WTC11 (cell line): Measurements from ENCODE around the gene PDZD7. TPM values are rescaled to one million over a fixed set of nuclear protein-coding genes. Genes with fewer than 3 reads are reported as not detected.

Experiments used
- ATAC-seq: fragments of 200-7000 bp; cut with Tn5 transposase; 2 replicates; pipeline ENCODE4 v1.10.0; 2021; ENCODE audit warnings: mild to moderate bottlenecking, moderate library complexity
- CTCF ChIA-PET: fragments of 300-600 bp; sonication (Branson Sonifier 250); formaldehyde crosslinking; loops from one replicate; lab custom pipeline; 2021; ENCODE audit warnings: antibody characterized with exemption; lab: Charles Lee
- POLR2A ChIA-PET: fragments of 350-600 bp; sonication (Branson Sonifier 250); formaldehyde crosslinking; loops from one replicate; lab custom pipeline; 2021; ENCODE audit warnings: antibody characterized with exemption; lab: Charles Lee
- DNase-seq: peaks from one replicate; pipeline ENCODE4 v3.0.0; 2021; ENCODE audit warnings: low spot score
- H3K27ac Mint-ChIP-seq: 2 replicates; pipeline ENCODE4 v1.8.0; 2021; ENCODE audit warnings: mixed read lengths
- H3K27me3 Mint-ChIP-seq: 2 replicates; pipeline ENCODE4 v1.8.0; 2021; ENCODE audit warnings: low read depth, mild to moderate bottlenecking, moderate library complexity, mixed read lengths
- H3K36me3 Mint-ChIP-seq: 2 replicates; pipeline ENCODE4 v1.8.0; 2021; ENCODE audit warnings: mixed read lengths
- H3K4me1 Mint-ChIP-seq: 2 replicates; pipeline ENCODE4 v1.8.0; 2022; ENCODE audit warnings: mixed read lengths
- H3K4me3 Mint-ChIP-seq: 2 replicates; pipeline ENCODE4 v1.8.0; 2021; ENCODE audit warnings: mild to moderate bottlenecking, moderate library complexity, mixed read lengths
- H3K9me3 Mint-ChIP-seq: 2 replicates; pipeline ENCODE4 v1.8.0; 2021; ENCODE audit warnings: mixed read lengths
- ETV6 ChIP-seq: sonication (generic); formaldehyde crosslinking; IDR thresholded peaks from 2 replicates; pipeline ENCODE4 v1.8.1; 2022; ENCODE audit warnings: mild to moderate bottlenecking, missing genetic modification reagents
- HMGA2 ChIP-seq: fragments of 250-450 bp; sonication (Bioruptor Pico); IDR thresholded peaks from 2 replicates; pipeline ENCODE4 v1.4.0; 2021; ENCODE audit warnings: mild to moderate bottlenecking, moderate library complexity
- ZBTB21 ChIP-seq: sonication (generic); formaldehyde crosslinking; IDR thresholded peaks from 2 replicates; pipeline ENCODE4 v1.8.1; 2023; ENCODE audit warnings: mild to moderate bottlenecking, missing genetic modification reagents, borderline replicate concordance
- total RNA-seq: library from RNA; stranded (reverse); gene quantifications from 3 replicates; pipeline ENCODE4 v1.2.3, GENCODE V29; 2021
- TF ChIP-seq, protein P1 (sequence below): fragments of 200-600 bp; IDR thresholded peaks from 2 replicates; pipeline ENCODE4 v1.8.0; 2022; ENCODE audit warnings: antibody characterized with exemption
- TF ChIP-seq, protein P2 (sequence below): sonication (generic); formaldehyde crosslinking; IDR thresholded peaks from 2 replicates; pipeline ENCODE4 v1.8.0; 2023; ENCODE audit warnings: missing genetic modification reagents
- TF ChIP-seq, protein P3 (sequence below): sonication (generic); formaldehyde crosslinking; IDR thresholded peaks from 2 replicates; pipeline ENCODE4 v1.8.1; 2023; ENCODE audit warnings: mild to moderate bottlenecking, missing genetic modification reagents, moderate library complexity
- TF ChIP-seq, protein P4 (sequence below): sonication (generic); formaldehyde crosslinking; IDR thresholded peaks from 2 replicates; pipeline ENCODE4 v1.8.1; 2023; ENCODE audit warnings: mild to moderate bottlenecking, missing genetic modification reagents, moderate library complexity
- TF ChIP-seq, protein P5 (sequence below): sonication (generic); formaldehyde crosslinking; IDR thresholded peaks from 2 replicates; pipeline ENCODE4 v1.8.1; 2022; ENCODE audit warnings: mild to moderate bottlenecking, missing genetic modification reagents, moderate library complexity, borderline replicate concordance
- TF ChIP-seq, protein P6 (sequence below): sonication (generic); formaldehyde crosslinking; IDR thresholded peaks from 2 replicates; pipeline ENCODE4 v1.8.0; 2022; ENCODE audit warnings: mild to moderate bottlenecking, missing genetic modification reagents
- TF ChIP-seq, protein P7 (sequence below): sonication (generic); formaldehyde crosslinking; IDR thresholded peaks from 2 replicates; pipeline ENCODE4 v1.8.1; 2023; ENCODE audit warnings: mild to moderate bottlenecking, missing genetic modification reagents, borderline replicate concordance
- TF ChIP-seq, protein P8 (sequence below): sonication (generic); formaldehyde crosslinking; IDR thresholded peaks from 2 replicates; pipeline ENCODE4 v1.8.1; 2022; ENCODE audit warnings: missing genetic modification reagents, borderline replicate concordance

The PDZD7 gene
- total RNA-seq, 1 experiment from 2014 or later = 2.6 TPM

DNA sequence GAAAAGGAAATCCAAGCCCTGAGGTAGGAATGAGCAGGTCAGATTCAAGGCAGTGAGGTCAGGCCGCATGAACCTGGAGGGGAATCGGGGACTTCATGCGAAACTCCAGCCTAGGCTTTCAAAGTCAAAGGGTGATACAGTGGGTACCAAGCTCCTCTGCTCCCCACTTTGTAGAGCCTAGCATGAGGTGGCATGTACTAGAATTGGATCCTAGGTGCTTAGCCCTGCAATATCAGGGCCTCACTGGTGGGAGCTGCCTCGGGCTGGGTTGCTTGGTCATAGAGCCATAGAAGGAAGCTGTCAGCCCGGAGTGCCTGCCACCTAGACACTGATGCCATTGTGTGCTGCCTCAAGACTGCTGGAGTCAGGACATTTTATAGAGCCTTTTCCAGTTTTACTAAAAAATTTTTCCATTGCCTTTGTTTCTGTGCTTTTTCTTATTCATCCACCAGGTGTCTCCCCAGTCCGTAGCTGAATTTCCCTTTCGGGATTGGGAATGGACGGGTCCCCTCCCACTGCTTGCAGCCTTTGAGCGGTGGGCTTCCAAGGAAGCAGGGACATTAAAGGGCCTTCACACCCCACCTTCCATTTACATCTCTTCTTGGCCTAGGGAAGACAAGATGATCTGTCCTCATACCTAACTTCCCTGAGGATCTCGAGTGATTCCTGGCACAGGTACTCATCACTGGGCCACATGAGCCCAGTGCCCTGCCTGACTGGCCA is 36.8 kb downstream of the PDZD7 start:
- DNase-seq = no peak
- no peak overlapping the region for H3K4me3 Mint-ChIP-seq
- peak overlapping the region; percentile 87 for H3K27ac Mint-ChIP-seq
- no peaks in the 10 kb centered on the region for H3K27me3 Mint-ChIP-seq
- H3K36me3 Mint-ChIP-seq = peaks cover 36% of the 10 kb centered on the region
- H3K4me1 Mint-ChIP-seq = peaks cover 23% of the 10 kb centered on the region
- no peak for TF ChIP-seq ETV6 (CRISPR knock-in tag)
- TF ChIP-seq, protein P1, sequence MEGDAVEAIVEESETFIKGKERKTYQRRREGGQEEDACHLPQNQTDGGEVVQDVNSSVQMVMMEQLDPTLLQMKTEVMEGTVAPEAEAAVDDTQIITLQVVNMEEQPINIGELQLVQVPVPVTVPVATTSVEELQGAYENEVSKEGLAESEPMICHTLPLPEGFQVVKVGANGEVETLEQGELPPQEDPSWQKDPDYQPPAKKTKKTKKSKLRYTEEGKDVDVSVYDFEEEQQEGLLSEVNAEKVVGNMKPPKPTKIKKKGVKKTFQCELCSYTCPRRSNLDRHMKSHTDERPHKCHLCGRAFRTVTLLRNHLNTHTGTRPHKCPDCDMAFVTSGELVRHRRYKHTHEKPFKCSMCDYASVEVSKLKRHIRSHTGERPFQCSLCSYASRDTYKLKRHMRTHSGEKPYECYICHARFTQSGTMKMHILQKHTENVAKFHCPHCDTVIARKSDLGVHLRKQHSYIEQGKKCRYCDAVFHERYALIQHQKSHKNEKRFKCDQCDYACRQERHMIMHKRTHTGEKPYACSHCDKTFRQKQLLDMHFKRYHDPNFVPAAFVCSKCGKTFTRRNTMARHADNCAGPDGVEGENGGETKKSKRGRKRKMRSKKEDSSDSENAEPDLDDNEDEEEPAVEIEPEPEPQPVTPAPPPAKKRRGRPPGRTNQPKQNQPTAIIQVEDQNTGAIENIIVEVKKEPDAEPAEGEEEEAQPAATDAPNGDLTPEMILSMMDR = peak; percentile 32; the same call in 1 of the 2 replicates
- TF ChIP-seq, all 79 proteins: peak for 1
- ChIA-PET POLR2A (no interaction called here), CTCF (interaction anchor here (0.7 to 13.4 kb wide), 11 partner anchors 15 to 508 kb away, joined by 3 to 277 read pairs (median 3); partner anchors contain the start of gene SEMA4G)
- no peaks in the 10 kb centered on the region for H3K9me3 Mint-ChIP-seq
- no peak for ATAC-seq

DNA sequence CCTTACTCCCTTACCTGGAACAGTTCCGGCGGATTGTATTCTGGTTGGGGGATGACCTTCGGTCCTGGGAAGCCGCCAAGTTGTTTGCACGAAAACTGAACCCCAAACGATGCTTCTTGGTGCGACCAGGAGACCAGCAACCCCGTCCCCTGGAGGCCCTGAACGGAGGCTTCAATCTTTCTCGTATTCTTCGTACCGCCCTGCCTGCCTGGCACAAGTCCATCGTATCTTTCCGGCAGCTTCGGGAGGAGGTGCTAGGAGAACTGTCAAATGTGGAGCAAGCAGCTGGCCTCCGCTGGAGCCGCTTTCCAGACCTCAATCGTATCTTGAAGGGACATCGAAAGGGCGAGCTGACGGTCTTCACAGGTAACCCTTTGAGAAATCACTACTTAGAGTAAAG is 41.8 kb downstream of the PDZD7 start:
- Mint-ChIP-seq H3K27me3 (no peaks in the 10 kb centered on the region), H3K4me3 (peak overlapping the region; percentile 93), H3K36me3 (peaks cover 36% of the 10 kb centered on the region), H3K27ac (no peak overlapping the region), H3K4me1 (peaks cover 13% of the 10 kb centered on the region), H3K9me3 (no peaks in the 10 kb centered on the region)
- ATAC-seq = no peak
- DNase-seq = no peak
- no peak for TF ChIP-seq HMGA2 (CRISPR knock-in tag)
- TF ChIP-seq, protein P2, sequence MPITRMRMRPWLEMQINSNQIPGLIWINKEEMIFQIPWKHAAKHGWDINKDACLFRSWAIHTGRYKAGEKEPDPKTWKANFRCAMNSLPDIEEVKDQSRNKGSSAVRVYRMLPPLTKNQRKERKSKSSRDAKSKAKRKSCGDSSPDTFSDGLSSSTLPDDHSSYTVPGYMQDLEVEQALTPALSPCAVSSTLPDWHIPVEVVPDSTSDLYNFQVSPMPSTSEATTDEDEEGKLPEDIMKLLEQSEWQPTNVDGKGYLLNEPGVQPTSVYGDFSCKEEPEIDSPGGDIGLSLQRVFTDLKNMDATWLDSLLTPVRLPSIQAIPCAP (CRISPR knock-in tag) = 0 out of 2 replicates have a peak, but pooled peaks have one; percentile 30
- POLR2A ChIA-PET = no interaction called here
- CTCF ChIA-PET = interaction anchor here (1.0 to 4.5 kb wide), 3 partner anchors 8 to 29 kb away, joined by 5 to 28 read pairs (median 5); no protein-coding TSS in a partner anchor

DNA sequence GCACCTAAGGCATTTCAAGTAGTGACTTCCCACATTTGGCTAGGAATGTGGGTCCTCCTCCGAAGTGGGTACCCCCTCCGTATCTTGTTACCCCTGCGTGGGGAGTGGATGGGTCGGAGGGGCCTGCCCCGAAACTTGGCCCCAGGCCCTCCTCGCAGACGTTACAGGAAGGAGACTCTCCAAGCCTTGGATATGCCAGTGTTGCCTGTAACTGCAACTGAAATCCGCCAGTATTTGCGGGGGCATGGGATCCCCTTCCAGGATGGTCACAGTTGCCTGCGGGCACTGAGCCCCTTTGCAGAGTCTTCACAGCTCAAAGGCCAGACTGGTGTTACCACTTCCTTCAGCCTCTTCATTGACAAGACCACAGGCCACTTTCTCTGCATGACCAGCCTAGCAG is 42.8 kb downstream of the PDZD7 start:
- H3K4me3 Mint-ChIP-seq = peak overlapping the region; percentile 93
- TF ChIP-seq, protein P3, sequence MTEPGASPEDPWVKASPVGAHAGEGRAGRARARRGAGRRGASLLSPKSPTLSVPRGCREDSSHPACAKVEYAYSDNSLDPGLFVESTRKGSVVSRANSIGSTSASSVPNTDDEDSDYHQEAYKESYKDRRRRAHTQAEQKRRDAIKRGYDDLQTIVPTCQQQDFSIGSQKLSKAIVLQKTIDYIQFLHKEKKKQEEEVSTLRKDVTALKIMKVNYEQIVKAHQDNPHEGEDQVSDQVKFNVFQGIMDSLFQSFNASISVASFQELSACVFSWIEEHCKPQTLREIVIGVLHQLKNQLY (CRISPR knock-in tag) = no peak
- TF ChIP-seq, protein P4, sequence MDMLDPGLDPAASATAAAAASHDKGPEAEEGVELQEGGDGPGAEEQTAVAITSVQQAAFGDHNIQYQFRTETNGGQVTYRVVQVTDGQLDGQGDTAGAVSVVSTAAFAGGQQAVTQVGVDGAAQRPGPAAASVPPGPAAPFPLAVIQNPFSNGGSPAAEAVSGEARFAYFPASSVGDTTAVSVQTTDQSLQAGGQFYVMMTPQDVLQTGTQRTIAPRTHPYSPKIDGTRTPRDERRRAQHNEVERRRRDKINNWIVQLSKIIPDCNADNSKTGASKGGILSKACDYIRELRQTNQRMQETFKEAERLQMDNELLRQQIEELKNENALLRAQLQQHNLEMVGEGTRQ = no peak
- TF ChIP-seq, protein P5, sequence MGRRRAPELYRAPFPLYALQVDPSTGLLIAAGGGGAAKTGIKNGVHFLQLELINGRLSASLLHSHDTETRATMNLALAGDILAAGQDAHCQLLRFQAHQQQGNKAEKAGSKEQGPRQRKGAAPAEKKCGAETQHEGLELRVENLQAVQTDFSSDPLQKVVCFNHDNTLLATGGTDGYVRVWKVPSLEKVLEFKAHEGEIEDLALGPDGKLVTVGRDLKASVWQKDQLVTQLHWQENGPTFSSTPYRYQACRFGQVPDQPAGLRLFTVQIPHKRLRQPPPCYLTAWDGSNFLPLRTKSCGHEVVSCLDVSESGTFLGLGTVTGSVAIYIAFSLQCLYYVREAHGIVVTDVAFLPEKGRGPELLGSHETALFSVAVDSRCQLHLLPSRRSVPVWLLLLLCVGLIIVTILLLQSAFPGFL (CRISPR knock-in tag) = no peak
- TF ChIP-seq, protein P6, sequence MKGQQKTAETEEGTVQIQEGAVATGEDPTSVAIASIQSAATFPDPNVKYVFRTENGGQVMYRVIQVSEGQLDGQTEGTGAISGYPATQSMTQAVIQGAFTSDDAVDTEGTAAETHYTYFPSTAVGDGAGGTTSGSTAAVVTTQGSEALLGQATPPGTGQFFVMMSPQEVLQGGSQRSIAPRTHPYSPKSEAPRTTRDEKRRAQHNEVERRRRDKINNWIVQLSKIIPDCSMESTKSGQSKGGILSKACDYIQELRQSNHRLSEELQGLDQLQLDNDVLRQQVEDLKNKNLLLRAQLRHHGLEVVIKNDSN (CRISPR knock-in tag) = no peak
- TF ChIP-seq, protein P7, sequence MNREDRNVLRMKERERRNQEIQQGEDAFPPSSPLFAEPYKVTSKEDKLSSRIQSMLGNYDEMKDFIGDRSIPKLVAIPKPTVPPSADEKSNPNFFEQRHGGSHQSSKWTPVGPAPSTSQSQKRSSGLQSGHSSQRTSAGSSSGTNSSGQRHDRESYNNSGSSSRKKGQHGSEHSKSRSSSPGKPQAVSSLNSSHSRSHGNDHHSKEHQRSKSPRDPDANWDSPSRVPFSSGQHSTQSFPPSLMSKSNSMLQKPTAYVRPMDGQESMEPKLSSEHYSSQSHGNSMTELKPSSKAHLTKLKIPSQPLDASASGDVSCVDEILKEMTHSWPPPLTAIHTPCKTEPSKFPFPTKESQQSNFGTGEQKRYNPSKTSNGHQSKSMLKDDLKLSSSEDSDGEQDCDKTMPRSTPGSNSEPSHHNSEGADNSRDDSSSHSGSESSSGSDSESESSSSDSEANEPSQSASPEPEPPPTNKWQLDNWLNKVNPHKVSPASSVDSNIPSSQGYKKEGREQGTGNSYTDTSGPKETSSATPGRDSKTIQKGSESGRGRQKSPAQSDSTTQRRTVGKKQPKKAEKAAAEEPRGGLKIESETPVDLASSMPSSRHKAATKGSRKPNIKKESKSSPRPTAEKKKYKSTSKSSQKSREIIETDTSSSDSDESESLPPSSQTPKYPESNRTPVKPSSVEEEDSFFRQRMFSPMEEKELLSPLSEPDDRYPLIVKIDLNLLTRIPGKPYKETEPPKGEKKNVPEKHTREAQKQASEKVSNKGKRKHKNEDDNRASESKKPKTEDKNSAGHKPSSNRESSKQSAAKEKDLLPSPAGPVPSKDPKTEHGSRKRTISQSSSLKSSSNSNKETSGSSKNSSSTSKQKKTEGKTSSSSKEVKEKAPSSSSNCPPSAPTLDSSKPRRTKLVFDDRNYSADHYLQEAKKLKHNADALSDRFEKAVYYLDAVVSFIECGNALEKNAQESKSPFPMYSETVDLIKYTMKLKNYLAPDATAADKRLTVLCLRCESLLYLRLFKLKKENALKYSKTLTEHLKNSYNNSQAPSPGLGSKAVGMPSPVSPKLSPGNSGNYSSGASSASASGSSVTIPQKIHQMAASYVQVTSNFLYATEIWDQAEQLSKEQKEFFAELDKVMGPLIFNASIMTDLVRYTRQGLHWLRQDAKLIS (CRISPR knock-in tag) = no peak
- TF ChIP-seq ZBTB21 (CRISPR knock-in tag) = no peak
- TF ChIP-seq, protein P8, sequence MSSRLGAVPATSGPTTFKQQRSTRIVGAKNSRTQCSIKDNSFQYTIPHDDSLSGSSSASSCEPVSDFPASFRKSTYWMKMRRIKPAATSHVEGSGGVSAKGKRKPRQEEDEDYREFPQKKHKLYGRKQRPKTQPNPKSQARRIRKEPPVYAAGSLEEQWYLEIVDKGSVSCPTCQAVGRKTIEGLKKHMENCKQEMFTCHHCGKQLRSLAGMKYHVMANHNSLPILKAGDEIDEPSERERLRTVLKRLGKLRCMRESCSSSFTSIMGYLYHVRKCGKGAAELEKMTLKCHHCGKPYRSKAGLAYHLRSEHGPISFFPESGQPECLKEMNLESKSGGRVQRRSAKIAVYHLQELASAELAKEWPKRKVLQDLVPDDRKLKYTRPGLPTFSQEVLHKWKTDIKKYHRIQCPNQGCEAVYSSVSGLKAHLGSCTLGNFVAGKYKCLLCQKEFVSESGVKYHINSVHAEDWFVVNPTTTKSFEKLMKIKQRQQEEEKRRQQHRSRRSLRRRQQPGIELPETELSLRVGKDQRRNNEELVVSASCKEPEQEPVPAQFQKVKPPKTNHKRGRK = no peak
- TF ChIP-seq, all 79 proteins: peak for 0
- ChIA-PET POLR2A (no interaction called here), CTCF (interaction anchor here (1.0 to 4.5 kb wide), 5 partner anchors 9 to 418 kb away, joined by 3 to 28 read pairs (median 5); no protein-coding TSS in a partner anchor)
- ATAC-seq (no peak), DNase-seq (no peak)
- Mint-ChIP-seq H3K36me3 (peaks cover 29% of the 10 kb centered on the region), H3K9me3 (no peaks in the 10 kb centered on the region), H3K27me3 (no peaks in the 10 kb centered on the region), H3K27ac (peak overlapping the region; percentile 93; the same call in 1 of the 2 replicates), H3K4me1 (peaks cover 13% of the 10 kb centered on the region)
